Measurements from ENCODE around the gene CD151.

The CD151 gene

GRCh38 chr11:843818-844692, 11.3 kb downstream of the CD151 start:
- DNase-seq = no peak

GRCh38 chr11:844693-845644, 12.2 kb downstream of the CD151 start:
- DNase-seq = no peak

GRCh38 chr11:845872-846495, 13.2 kb downstream of the CD151 start:
- DNase-seq = no peak

GRCh38 chr11:846496-847098, 13.8 kb downstream of the CD151 start:
- no peak for DNase-seq

- DNase-seq = no peak
Measured at GRCh38 chr11:847876-848275, 15.1 kb downstream of the CD151 start.

GRCh38 chr11:848380-848931, 15.7 kb downstream of the CD151 start:
- no peak for DNase-seq

- DNase-seq = no peak
Measured at GRCh38 chr11:849104-849824, 16.5 kb downstream of the CD151 start.

- no peak for DNase-seq
Measured at GRCh38 chr11:849951-850774, 17.4 kb downstream of the CD151 start.

GRCh38 chr11:850775-851763, 18.3 kb downstream of the CD151 start:
- DNase-seq = no peak

- no peak for DNase-seq
Measured at GRCh38 chr11:852762-853161, 20.0 kb downstream of the CD151 start.

GRCh38 chr11:853682-854448, 21.1 kb downstream of the CD151 start:
- no peak for DNase-seq

- DNase-seq = no peak
Measured at GRCh38 chr11:854601-855329, 22.0 kb downstream of the CD151 start.

- DNase-seq = no peak
Measured at GRCh38 chr11:855330-855674, 22.6 kb downstream of the CD151 start.

GRCh38 chr11:855796-856195, 23.0 kb downstream of the CD151 start:
- DNase-seq = no peak

- no peak for DNase-seq
Measured at GRCh38 chr11:856397-856796, 23.6 kb downstream of the CD151 start.

GRCh38 chr11:858053-858761, 25.5 kb downstream of the CD151 start:
- DNase-seq = no peak

GRCh38 chr11:858762-859339, 26.1 kb downstream of the CD151 start:
- no peak for DNase-seq
